IMR-90 (cell line): Measurements from ENCODE around the gene MT1A. TPM values are rescaled to one million over a fixed set of nuclear protein-coding genes. Genes with fewer than 3 reads are reported as not detected.
A peak's percentile ranks its signal among the peaks of the same experiment; 100 is the strongest.

Source experiments
- ATAC-seq: fragments of 200-7000 bp; cut with Tn5 transposase; 2 replicates; pipeline ENCODE4 v1.9.1; 2020; ENCODE audit warnings: low read depth, mild to moderate bottlenecking, moderate library complexity
- BruUV-seq: library from RNA; stranded (reverse); fragments of 400-500 nt; replicated peaks from 2 replicates; lab custom pipeline; 2021; lab: Mats Ljungman, UMichigan
- CTCF ChIA-PET: fragments of 300-600 bp; formaldehyde crosslinking; extraction: SDS; loops from one replicate; lab custom pipeline; 2021; ENCODE audit warnings: antibody characterized with exemption; lab: Yijun Ruan, JAX
- POLR2A ChIA-PET: fragments of 300-600 bp; sonication (Branson Sonifier 250); formaldehyde crosslinking; loops from one replicate; lab custom pipeline; 2022; ENCODE audit warnings: antibody characterized with exemption; ENCODE audit not compliant: unreplicated experiment; lab: Charles Lee
- DNase-seq: peaks from one replicate; pipeline ENCODE4 v3.0.0; 2013
- H2AFZ ChIP-seq: replicated peaks from 2 replicates; pipeline ENCODE3; 2013; ENCODE audit warnings: low read length, mild to moderate bottlenecking; ENCODE audit not compliant: poor library complexity
- H2AK5ac ChIP-seq: 2 replicates; pipeline ENCODE4 v1.6.1; 2013; ENCODE audit warnings: low read depth, low read length, inconsistent platforms
- H2AK9ac ChIP-seq: replicated peaks from 2 replicates; pipeline ENCODE3; 2013; ENCODE audit warnings: mild to moderate bottlenecking, low read depth, low read length, moderate library complexity; ENCODE audit not compliant: poor library complexity
- H2BK120ac ChIP-seq: 2 replicates; pipeline ENCODE4 v1.6.1; 2013; ENCODE audit warnings: low read depth, low read length, inconsistent platforms
- H2BK15ac ChIP-seq: 3 replicates; pipeline ENCODE4 v1.6.1; 2013; ENCODE audit warnings: low read depth, low read length, inconsistent platforms
- H2BK20ac ChIP-seq: 2 replicates; pipeline ENCODE4 v1.6.1; 2013; ENCODE audit warnings: low read depth, mild to moderate bottlenecking, inconsistent platforms, low read length, moderate library complexity
- H2BK5ac ChIP-seq: 2 replicates; pipeline ENCODE4 v1.6.1; 2013; ENCODE audit warnings: mild to moderate bottlenecking, low read depth, low read length, inconsistent platforms; ENCODE audit not compliant: poor library complexity, severe bottlenecking
- H3K14ac ChIP-seq: replicated peaks from 2 replicates; pipeline ENCODE4 v1.6.1; 2013; ENCODE audit warnings: low read depth, low read length, inconsistent platforms
- H3K18ac ChIP-seq: 2 replicates; pipeline ENCODE4 v1.6.1; 2013; ENCODE audit warnings: low read depth, low read length, control low read depth
- H3K23ac ChIP-seq: 2 replicates; pipeline ENCODE4 v1.6.1; 2013; ENCODE audit warnings: low read depth, low read length, inconsistent platforms
- H3K27ac ChIP-seq: 2 replicates; pipeline ENCODE4 v1.5.1; 2013; ENCODE audit warnings: mild to moderate bottlenecking, control low read depth, low read length; ENCODE audit not compliant: insufficient read depth
- H3K27me3 ChIP-seq: 2 replicates; pipeline ENCODE4 v1.6.1; 2013; ENCODE audit warnings: low read length; ENCODE audit not compliant: control insufficient read depth, insufficient read depth
- H3K36me3 ChIP-seq: 2 replicates; pipeline ENCODE4 v1.6.1; 2013; ENCODE audit warnings: low read length, mixed read lengths; ENCODE audit not compliant: control insufficient read depth, insufficient read depth
- H3K4ac ChIP-seq: 2 replicates; pipeline ENCODE4 v1.6.1; 2013; ENCODE audit warnings: low read depth, low read length, inconsistent platforms
- H3K4me1 ChIP-seq: 2 replicates; pipeline ENCODE4 v1.6.1; 2013; ENCODE audit warnings: low read length, mixed read lengths; ENCODE audit not compliant: control insufficient read depth, insufficient read depth
- H3K4me2 ChIP-seq: 2 replicates; pipeline ENCODE4 v1.6.1; 2013; ENCODE audit warnings: low read depth, mild to moderate bottlenecking, control low read depth, low read length, moderate library complexity
- H3K4me3 ChIP-seq: 2 replicates; pipeline ENCODE4 v1.5.1; 2013; ENCODE audit warnings: low read depth, mild to moderate bottlenecking, control low read depth, low read length, moderate library complexity; ENCODE audit not compliant: insufficient read depth
- H3K56ac ChIP-seq: 2 replicates; pipeline ENCODE4 v1.6.1; 2013; ENCODE audit warnings: low read length, inconsistent platforms; ENCODE audit not compliant: insufficient read depth; ENCODE audit errors: extremely low read depth
- H3K79me1 ChIP-seq, 2 experiments: 2 replicates each; pipeline ENCODE4 v1.6.1; 2013; ENCODE audit warnings: low read length in 2 of 2, inconsistent platforms in 1 of 2, low read depth in 1 of 2
- H3K9ac ChIP-seq: 2 replicates; pipeline ENCODE4 v1.6.1; 2013; ENCODE audit warnings: low read depth, low read length, control low read depth
- H3K9me1 ChIP-seq: 2 replicates; pipeline ENCODE4 v1.6.1; 2013; ENCODE audit warnings: low read length, inconsistent platforms; ENCODE audit not compliant: insufficient read depth
- H3K9me3 ChIP-seq: 2 replicates; pipeline ENCODE4 v1.6.1; 2013; ENCODE audit warnings: low read length; ENCODE audit not compliant: control insufficient read depth, insufficient read depth
- H4K20me1 ChIP-seq: 2 replicates; pipeline ENCODE4 v1.6.1; 2013; ENCODE audit warnings: low read length, inconsistent platforms; ENCODE audit not compliant: insufficient read depth
- H4K5ac ChIP-seq: 2 replicates; pipeline ENCODE4 v1.6.1; 2013; ENCODE audit warnings: mild to moderate bottlenecking, low read depth, low read length, control low read depth
- H4K8ac ChIP-seq, 2 experiments: 2 replicates each; pipeline ENCODE4 v1.6.1; 2013; ENCODE audit warnings: low read depth in 2 of 2, low read length in 2 of 2, control low read depth in 1 of 2, inconsistent platforms in 1 of 2
- H4K91ac ChIP-seq: 2 replicates; pipeline ENCODE4 v1.6.1; 2013; ENCODE audit warnings: low read depth, low read length, inconsistent platforms; ENCODE audit not compliant: insufficient read depth
- CEBPB ChIP-seq: IDR thresholded peaks from 2 replicates; pipeline ENCODE4 v1.6.1; 2012; ENCODE audit warnings: low read depth, low read length, improper control_type of control experiment
- CHD1 ChIP-seq: IDR thresholded peaks from 2 replicates; pipeline ENCODE4 v1.6.1; 2012; ENCODE audit warnings: low read depth, low read length, improper control_type of control experiment
- CTCF ChIP-seq: conservative IDR thresholded peaks from 2 replicates; pipeline ENCODE4 v1.5.1; 2012; ENCODE audit warnings: mild to moderate bottlenecking, low read depth, low read length, improper control_type of control experiment
- ELK1 ChIP-seq: fragments of 150-350 bp; IDR thresholded peaks from 2 replicates; pipeline ENCODE4 v1.6.1; 2016; ENCODE audit warnings: low read depth, mild to moderate bottlenecking, low read length, moderate library complexity, borderline replicate concordance
- FOS ChIP-seq: fragments of 150-350 bp; IDR thresholded peaks from 2 replicates; pipeline ENCODE4 v1.6.1; 2016; ENCODE audit warnings: low read depth, low read length
- MAFK ChIP-seq: IDR thresholded peaks from 2 replicates; pipeline ENCODE4 v1.6.1; 2012; ENCODE audit warnings: low read depth, low read length, improper control_type of control experiment
- MAZ ChIP-seq: IDR thresholded peaks from 2 replicates; pipeline ENCODE4 v1.6.1; 2012; ENCODE audit warnings: low read depth, mild to moderate bottlenecking, low read length, improper control_type of control experiment, moderate library complexity, borderline replicate concordance
- NFE2L2 ChIP-seq: fragments of 150-350 bp; IDR thresholded peaks from 2 replicates; pipeline ENCODE4 v1.6.1; 2016; ENCODE audit warnings: low read depth, mild to moderate bottlenecking, low read length
- RCOR1 ChIP-seq: IDR thresholded peaks from 2 replicates; pipeline ENCODE4 v1.6.1; 2012; ENCODE audit warnings: mild to moderate bottlenecking, low read length, improper control_type of control experiment; ENCODE audit not compliant: insufficient replicate concordance
- RFX5 ChIP-seq: IDR thresholded peaks from 2 replicates; pipeline ENCODE4 v1.8.0; 2012; ENCODE audit warnings: low read depth, mild to moderate bottlenecking, low read length, moderate library complexity
- WGBS, 2 experiments: methylation state at CpG; one replicate each; pipeline versions ENCODE4 v1.1.5 to v1.1.7; 2013; ENCODE audit warnings: missing lambda C conversion rate in 2 of 2; ENCODE audit not compliant: insufficient read length in 1 of 2; ENCODE audit errors: extremely low coverage in 2 of 2; 5-methylcytosine and 5-hydroxymethylcytosine counted together
- dilution Hi-C: fragments of 300-500 bp; cut with HindIII; formaldehyde crosslinking; loops from one replicate; pipeline ENCODE4 v1.14.3; 2018; ENCODE audit warnings: low sequenced_read_pairs; ENCODE audit not compliant: unreplicated experiment
- in situ Hi-C: fragments of 300-500 bp; cut with MboI; formaldehyde crosslinking; loops from 3 replicates; pipeline ENCODE4 v1.14.3; 2019; ENCODE audit warnings: low sequenced_read_pairs, inconsistent platforms, mixed read lengths
- intact Hi-C: fragments of 100-400 bp; cut with micrococcal nuclease; formaldehyde crosslinking; loops from 2 replicates; pipeline ENCODE4 v1.10.0; 2022
- polyA plus RNA-seq, 3 experiments: library from polyadenylated mRNA; depleted of rRNA; stranded (reverse); fragments of >200 nt; gene quantifications; 2 replicates each; pipeline ENCODE4 v1.2.3, GENCODE V29; 2012; ENCODE audit warnings: low replicate concordance in 1 of 3
- total RNA-seq: library from RNA; depleted of rRNA; stranded (reverse); fragments of >200 nt; gene quantifications from 2 replicates; pipeline ENCODE4 v1.2.3, GENCODE V29; 2012

MT1A gene
- total and polyA plus RNA-seq, 2 of the 4 experiments (the other 2 are of a cell fraction): 1.6 TPM; not detected in 1

DNA sequence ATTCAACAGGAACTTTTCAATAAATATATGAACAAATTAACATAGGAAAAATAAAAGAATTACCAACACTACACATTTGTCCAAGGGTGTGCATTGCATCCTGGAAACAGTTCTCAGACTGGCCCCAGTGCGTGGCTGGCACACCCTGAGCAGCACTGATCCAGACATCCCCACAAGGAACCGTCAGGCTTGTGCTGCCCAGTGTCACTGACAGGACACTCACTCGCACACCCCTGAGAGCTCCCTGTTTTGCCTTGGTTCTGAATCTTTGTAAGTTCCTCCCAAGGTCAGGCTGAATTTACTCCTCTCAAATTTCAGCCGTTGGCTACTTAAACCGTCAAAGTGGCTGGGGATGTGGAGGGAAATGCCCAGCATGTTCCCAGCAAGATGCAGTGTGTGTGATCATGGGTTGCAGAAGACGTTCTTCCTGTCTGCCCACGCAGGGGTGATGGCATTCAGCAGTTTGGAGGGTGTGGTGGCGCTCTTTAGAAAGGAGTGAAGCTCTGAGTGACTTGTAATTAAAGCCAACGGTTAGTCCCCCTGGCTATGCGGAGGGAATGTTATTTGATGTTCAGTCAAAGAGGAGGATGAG lies 28.4 kb upstream of the MT1A start (continued):
- TF ChIP-seq ELK1: no peak

DNA sequence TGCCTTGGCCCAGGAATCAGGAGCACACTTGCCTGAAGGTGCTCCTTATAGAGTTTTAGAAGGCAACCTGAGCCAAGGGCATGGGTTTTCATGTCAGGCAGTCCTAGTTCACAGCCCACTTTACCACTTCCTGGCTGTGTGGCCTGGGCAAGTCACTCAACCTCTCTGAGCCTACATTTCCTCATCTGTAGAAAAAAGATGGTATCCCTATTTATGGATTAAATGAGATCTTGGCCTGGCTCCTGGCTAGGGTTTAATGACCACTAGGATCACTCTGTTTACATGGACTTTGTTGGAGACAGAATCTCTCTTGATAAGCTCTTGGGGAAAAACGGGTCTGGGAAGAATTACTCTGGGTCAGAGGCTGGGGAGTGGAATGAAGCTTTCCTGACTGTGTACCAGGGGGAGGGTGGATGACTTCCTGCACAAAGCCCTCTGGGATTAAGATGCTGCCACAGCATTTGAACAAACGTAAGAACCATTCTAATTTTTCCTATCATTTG lies 27.8 kb upstream of the MT1A start:
- H3K14ac ChIP-seq: peak overlapping the region; percentile 83
- H3K4me3 ChIP-seq: peak overlapping the region; percentile 35; the same call in 1 of the 2 replicates
- intact Hi-C loops (no loop called here), in situ Hi-C loops (no loop called here), dilution Hi-C loops (no loop called here)
- H4K8ac ChIP-seq: peak overlapping the region; percentile 37 to 81
- peak overlapping the region; percentile 52 for H2AFZ ChIP-seq
- BruUV-seq: no TSS peak
- peak overlapping the region; percentile 71 for H2BK20ac ChIP-seq
- peak overlapping the region; percentile 55 for H2BK15ac ChIP-seq
- DNase-seq (peak; percentile 71), ATAC-seq (no peak)
- H3K9ac ChIP-seq: peak overlapping the region; percentile 28
- H2BK5ac ChIP-seq: peak overlapping the region; percentile 98
- peak overlapping the region; percentile 96 for H2BK120ac ChIP-seq
- H3K4me1 ChIP-seq: peaks cover 36% of the 10 kb centered on the region
- no peaks in the 10 kb centered on the region for H3K9me3 ChIP-seq
- H3K27me3 ChIP-seq: no peaks in the 10 kb centered on the region
- no peaks in the 10 kb centered on the region for H3K36me3 ChIP-seq
- peak overlapping the region; percentile 70 for H3K27ac ChIP-seq
- peaks cover 2 to 51% of the 10 kb centered on the region in 2 experiments; a peak in 3 of 4 replicates for H3K79me1 ChIP-seq
- peak overlapping the region; percentile 89 for H3K23ac ChIP-seq
- peak overlapping the region; percentile 73 for H3K56ac ChIP-seq
- H4K5ac ChIP-seq: peak overlapping the region; percentile 88
- H2AK5ac ChIP-seq: peak overlapping the region; percentile 73
- H4K91ac ChIP-seq: peak overlapping the region; percentile 90
- ChIA-PET CTCF (interaction anchor here (1.6 kb wide), 1 partner anchor 10 kb away, joined by 4 read pairs; no protein-coding TSS in a partner anchor), POLR2A (no interaction called here)
- peak overlapping the region; percentile 82 for H3K4ac ChIP-seq
- H2AK9ac ChIP-seq: peak overlapping the region; percentile 21
- peak overlapping the region; percentile 78 for H3K4me2 ChIP-seq
- WGBS, 2 experiments: no CpG with 5 or more reads among the region's 2 CpGs
- peak overlapping the region; percentile 90 for H3K18ac ChIP-seq
- peaks cover 20% of the 10 kb centered on the region for H3K9me1 ChIP-seq
- H4K20me1 ChIP-seq: peaks cover 11% of the 10 kb centered on the region
- TF ChIP-seq CTCF: no peak
- TF ChIP-seq MAFK: no peak
- no peak for TF ChIP-seq FOS
- TF ChIP-seq RCOR1: no peak
- TF ChIP-seq ELK1: no peak
- no peak for TF ChIP-seq RFX5
- TF ChIP-seq NFE2L2: no peak
- TF ChIP-seq MAZ: no peak
- no peak for TF ChIP-seq CEBPB
- TF ChIP-seq CHD1: no peak
